GM20000 (cell line): ENCODE data around the gene PLS1.

Experiments
- DNase-seq: peaks from one replicate; pipeline ENCODE4 v3.0.0; 2012; ENCODE audit warnings: low spot score
- TF ChIP-seq, protein P1 (sequence below): IDR thresholded peaks from 2 replicates; pipeline ENCODE4 v1.5.1; 2012; ENCODE audit warnings: mild to moderate bottlenecking, control low read depth; ENCODE audit errors: extremely low read depth, missing control alignments

Gene PLS1

DNA sequence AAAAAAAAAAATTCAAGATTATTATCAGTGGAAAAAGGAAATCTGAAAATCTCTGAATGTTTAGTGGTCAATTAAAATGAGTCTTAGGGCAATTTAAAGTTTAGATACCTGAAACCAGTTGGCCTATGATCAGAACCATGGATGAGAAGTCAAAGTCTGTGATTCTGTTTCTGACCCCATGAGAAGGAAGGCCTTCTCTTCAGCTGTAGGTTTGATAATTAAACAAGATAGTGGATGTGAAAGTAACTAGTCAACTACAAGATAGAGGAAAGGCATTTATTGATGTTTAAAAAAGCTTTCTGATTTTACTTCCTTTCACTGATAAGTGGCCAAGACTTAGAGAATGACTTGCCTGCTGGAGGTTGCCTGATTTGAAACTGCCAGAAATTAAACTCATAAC is 8.7 kb downstream of the PLS1 start:
- DNase-seq, result no peak
- TF ChIP-seq, protein P1, sequence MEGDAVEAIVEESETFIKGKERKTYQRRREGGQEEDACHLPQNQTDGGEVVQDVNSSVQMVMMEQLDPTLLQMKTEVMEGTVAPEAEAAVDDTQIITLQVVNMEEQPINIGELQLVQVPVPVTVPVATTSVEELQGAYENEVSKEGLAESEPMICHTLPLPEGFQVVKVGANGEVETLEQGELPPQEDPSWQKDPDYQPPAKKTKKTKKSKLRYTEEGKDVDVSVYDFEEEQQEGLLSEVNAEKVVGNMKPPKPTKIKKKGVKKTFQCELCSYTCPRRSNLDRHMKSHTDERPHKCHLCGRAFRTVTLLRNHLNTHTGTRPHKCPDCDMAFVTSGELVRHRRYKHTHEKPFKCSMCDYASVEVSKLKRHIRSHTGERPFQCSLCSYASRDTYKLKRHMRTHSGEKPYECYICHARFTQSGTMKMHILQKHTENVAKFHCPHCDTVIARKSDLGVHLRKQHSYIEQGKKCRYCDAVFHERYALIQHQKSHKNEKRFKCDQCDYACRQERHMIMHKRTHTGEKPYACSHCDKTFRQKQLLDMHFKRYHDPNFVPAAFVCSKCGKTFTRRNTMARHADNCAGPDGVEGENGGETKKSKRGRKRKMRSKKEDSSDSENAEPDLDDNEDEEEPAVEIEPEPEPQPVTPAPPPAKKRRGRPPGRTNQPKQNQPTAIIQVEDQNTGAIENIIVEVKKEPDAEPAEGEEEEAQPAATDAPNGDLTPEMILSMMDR, result no peak

DNA sequence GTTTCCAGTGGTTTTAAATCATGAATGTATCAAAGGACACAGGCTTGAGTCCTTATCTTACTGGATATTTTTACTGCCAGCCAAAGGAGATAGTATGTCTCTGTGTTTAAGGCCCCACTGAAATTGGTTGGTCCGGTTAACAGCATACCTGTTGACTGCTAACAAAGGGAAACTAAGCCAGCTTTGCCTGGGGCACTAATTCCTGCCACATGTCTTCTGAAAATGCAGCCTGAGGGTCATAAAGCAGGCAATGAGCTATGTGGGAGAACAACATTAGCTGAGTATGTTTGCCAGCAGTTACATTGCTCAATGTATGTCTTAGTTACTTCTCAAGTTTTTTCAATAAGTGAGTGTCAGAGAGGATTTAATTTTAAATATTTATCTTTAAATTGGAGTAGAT is 12.4 kb downstream of the PLS1 start:
- TF ChIP-seq, protein P1, result no peak
- DNase-seq, result no peak

DNA sequence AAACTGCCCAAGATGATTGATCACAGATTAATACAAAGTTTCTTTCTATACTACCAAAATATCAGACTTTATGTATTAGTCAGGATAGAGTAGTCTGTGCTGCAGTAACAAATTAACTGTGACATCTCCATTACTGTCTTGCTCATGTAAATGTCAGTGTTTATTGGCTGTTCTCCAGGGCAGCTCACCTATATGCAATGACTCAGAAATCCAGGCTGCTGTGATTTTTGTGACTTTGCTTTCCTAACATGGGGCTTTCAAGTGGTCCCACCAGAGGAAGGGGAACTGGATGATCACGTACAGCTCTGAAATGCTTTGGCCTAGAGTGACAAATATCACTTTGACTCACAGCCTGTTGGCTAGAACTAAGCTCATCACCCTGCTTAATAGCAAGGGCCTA is 12.9 kb downstream of the PLS1 start:
- TF ChIP-seq, protein P1, result no peak
- DNase-seq, result no peak

DNA sequence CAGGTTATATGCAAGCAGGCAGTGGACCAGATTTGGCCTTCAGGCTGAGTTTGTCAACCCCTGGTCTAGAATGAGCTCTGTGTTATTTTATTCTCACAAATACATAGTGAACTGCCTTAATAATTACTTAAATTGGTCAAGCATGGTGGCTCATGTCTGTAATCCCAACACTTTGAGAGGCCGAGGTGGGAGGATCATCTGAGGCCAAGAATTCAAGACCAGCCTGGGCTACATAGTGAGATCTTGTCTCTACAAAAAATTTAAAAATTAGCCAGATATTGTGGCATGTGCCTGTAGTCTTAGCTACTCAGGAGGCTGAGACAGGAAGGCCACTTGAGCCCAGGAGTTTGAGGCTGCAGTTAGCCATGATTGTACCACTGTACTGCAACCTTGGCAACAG is 15.0 kb downstream of the PLS1 start:
- TF ChIP-seq, protein P1, result no peak
- DNase-seq, result no peak

DNA sequence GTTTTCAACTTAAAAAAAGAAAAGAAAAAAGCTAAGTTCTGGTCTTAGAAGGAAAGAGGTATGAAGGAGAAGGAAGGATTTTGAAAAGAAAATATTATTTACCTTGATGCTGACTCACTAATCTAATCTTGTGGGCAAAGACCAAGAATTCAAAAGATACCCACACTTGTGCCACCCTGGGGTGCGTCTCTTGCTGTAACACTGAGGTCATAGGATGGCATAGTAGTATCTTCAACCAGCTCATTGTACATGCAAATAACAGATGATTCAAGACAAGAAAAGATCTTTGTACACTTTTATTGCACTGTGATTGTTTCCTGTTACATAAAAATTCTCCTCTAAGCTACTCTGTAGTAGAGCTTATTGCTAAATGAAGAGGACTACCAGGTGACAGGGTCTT is 17.3 kb downstream of the PLS1 start:
- no peak for DNase-seq
- TF ChIP-seq, protein P1, result no peak

DNA sequence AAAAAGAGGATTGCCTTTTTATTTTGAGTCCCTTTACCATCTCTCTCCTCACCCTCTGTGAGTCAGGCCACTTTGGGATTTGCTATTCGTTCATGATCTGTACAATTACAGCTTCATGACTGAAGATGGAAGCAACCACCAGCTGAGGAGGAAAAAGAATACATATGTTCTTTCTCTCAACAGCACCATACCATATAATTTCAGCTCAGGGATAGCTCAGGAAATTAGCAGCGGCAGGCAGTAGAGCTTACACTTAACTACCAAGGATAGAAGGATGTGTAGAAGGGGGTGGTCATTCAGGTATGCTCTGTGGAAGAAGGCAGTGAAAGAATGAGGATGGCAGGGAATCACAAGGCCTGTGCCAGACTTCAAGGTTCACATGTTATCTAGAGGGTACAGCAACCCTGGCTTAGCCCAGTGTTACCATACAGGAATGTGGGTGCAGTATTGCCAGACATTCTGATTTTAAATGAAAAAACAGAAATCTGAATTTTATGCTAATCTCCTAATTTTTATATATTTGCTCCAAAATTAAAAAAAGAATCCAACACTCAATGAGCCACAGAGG is 17.9 kb downstream of the PLS1 start:
- TF ChIP-seq, protein P1, result no peak
- no peak for DNase-seq

DNA sequence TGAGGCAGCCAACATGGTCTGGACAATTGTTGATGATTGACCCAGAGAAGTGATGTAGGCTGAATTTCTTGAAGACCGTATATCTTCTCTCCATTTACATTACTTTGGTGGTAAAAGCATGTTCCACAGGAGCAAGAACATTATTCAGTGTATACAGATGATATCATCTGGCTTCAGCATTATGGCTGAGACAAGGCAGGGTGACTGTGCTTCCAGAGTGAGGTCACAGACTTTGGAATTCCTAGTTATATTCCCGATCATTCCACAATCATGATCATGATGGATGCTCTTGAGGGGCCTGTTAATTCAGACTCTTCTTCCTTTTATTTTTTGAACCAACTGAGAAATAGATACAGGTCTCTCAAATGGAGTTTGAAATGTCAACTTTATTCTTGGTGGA is 19.0 kb downstream of the PLS1 start:
- TF ChIP-seq, protein P1, result no peak
- DNase-seq, result no peak
